Measurements from ENCODE around the gene IFT25.
A peak's percentile ranks its signal among the peaks of the same experiment; 100 is the strongest.

Gene IFT25

GRCh38 chr1:53913352-53914033 is 32.0 kb downstream of the IFT25 start:
- Mint-ChIP-seq H3K27me3 (ENCODE audit: low read depth, poor library complexity) (peaks cover 2% of the 10 kb centered on the region), H3K27ac (peak overlapping the region; percentile 49), H3K4me3 (no peak overlapping the region), H3K4me1 (peaks cover 19% of the 10 kb centered on the region), H3K36me3 (ENCODE audit: low read depth) (peaks cover 11% of the 10 kb centered on the region), H3K9me3 (no peaks in the 10 kb centered on the region)
- no peak for TF ChIP-seq CTCF (IDR thresholded peaks at IDR 0.05)
- no peak for DNase-seq

- Mint-ChIP-seq H3K27ac (no peak overlapping the region), H3K9me3 (no peaks in the 10 kb centered on the region), H3K4me3 (no peak overlapping the region), H3K36me3 (ENCODE audit: low read depth) (no peaks in the 10 kb centered on the region), H3K27me3 (ENCODE audit: low read depth, poor library complexity) (peaks cover 2% of the 10 kb centered on the region), H3K4me1 (peaks cover 19% of the 10 kb centered on the region)
- no peak for TF ChIP-seq CTCF (IDR thresholded peaks at IDR 0.05)
- no peak for DNase-seq
Measured at GRCh38 chr1:53911442-53911841, 34.1 kb downstream of the IFT25 start.

- TF ChIP-seq CTCF (IDR thresholded peaks at IDR 0.05), result no peak
- no peak overlapping the region for H3K27ac Mint-ChIP-seq
- DNase-seq, result no peak
- H3K4me1 Mint-ChIP-seq, result peaks cover 19% of the 10 kb centered on the region
- no peaks in the 10 kb centered on the region for H3K9me3 Mint-ChIP-seq
- peaks cover 2% of the 10 kb centered on the region for H3K27me3 Mint-ChIP-seq (ENCODE audit: low read depth, poor library complexity)
- no peak overlapping the region for H3K4me3 Mint-ChIP-seq
- H3K36me3 Mint-ChIP-seq (ENCODE audit: low read depth), result no peaks in the 10 kb centered on the region
Measured at GRCh38 chr1:53909946-53910345, 35.6 kb downstream of the IFT25 start.

GRCh38 chr1:53906121-53906520 is 39.4 kb downstream of the IFT25 start:
- TF ChIP-seq CTCF (IDR thresholded peaks at IDR 0.05), result no peak
- Mint-ChIP-seq H3K27me3 (ENCODE audit: low read depth, poor library complexity) (peaks cover 5% of the 10 kb centered on the region), H3K4me3 (no peak overlapping the region), H3K4me1 (no peaks in the 10 kb centered on the region), H3K36me3 (ENCODE audit: low read depth) (no peaks in the 10 kb centered on the region), H3K9me3 (no peaks in the 10 kb centered on the region), H3K27ac (no peak overlapping the region)
- no peak for DNase-seq

- no peaks in the 10 kb centered on the region for H3K4me1 Mint-ChIP-seq
- H3K27me3 Mint-ChIP-seq (ENCODE audit: low read depth, poor library complexity), result peaks cover 6% of the 10 kb centered on the region
- no peaks in the 10 kb centered on the region for H3K9me3 Mint-ChIP-seq
- no peak overlapping the region for H3K4me3 Mint-ChIP-seq
- no peak overlapping the region for H3K27ac Mint-ChIP-seq
- no peak for TF ChIP-seq CTCF (IDR thresholded peaks at IDR 0.05)
- no peak for DNase-seq
- H3K36me3 Mint-ChIP-seq (ENCODE audit: low read depth), result no peaks in the 10 kb centered on the region
Measured at GRCh38 chr1:53905509-53905908, 40.0 kb downstream of the IFT25 start.
